Mesenchymal stem cell (in vitro differentiated cells and primary cell): ENCODE data around the gene MYO10.

Experiments
- DNase-seq: peaks from one replicate; pipeline ENCODE4 v3.0.0-alpha.2; 2013
- H2AFZ ChIP-seq: one replicate; pipeline ENCODE4 v1.6.1; 2013; ENCODE audit warnings: low read depth, mild to moderate bottlenecking, control low read depth, inconsistent platforms, low read length, moderate library complexity
- H2AK5ac ChIP-seq: 2 replicates; pipeline ENCODE4 v1.6.1; 2013; ENCODE audit warnings: low read length, moderate library complexity, mild to moderate bottlenecking, inconsistent platforms; ENCODE audit not compliant: severe bottlenecking
- H2BK120ac ChIP-seq: one replicate; pipeline ENCODE4 v1.6.1; 2013; ENCODE audit warnings: low read depth, mild to moderate bottlenecking, inconsistent platforms, low read length, moderate library complexity
- H2BK12ac ChIP-seq, 2 experiments: one replicate each; pipeline ENCODE4 v1.6.1; 2013; ENCODE audit warnings: inconsistent platforms in 2 of 2, low read length in 2 of 2, mild to moderate bottlenecking in 2 of 2, moderate library complexity in 2 of 2, control low read depth in 1 of 2
- H2BK15ac ChIP-seq: one replicate; pipeline ENCODE4 v1.6.1; 2013; ENCODE audit warnings: mild to moderate bottlenecking, low read depth, inconsistent platforms; ENCODE audit not compliant: poor library complexity, severe bottlenecking
- H2BK5ac ChIP-seq: 2 replicates; pipeline ENCODE4 v1.6.1; 2013; ENCODE audit warnings: low read depth, mild to moderate bottlenecking, low read length, control low read depth, inconsistent platforms; ENCODE audit not compliant: poor library complexity, severe bottlenecking
- H3K14ac ChIP-seq, 2 experiments: one replicate each; pipeline ENCODE4 v1.6.1; 2013; ENCODE audit warnings: inconsistent platforms in 2 of 2, low read length in 2 of 2, control low read depth in 1 of 2, mild to moderate bottlenecking in 1 of 2, moderate library complexity in 1 of 2
- H3K18ac ChIP-seq, 2 experiments: one replicate each; pipeline ENCODE4 v1.6.1; 2013; ENCODE audit warnings: inconsistent platforms in 2 of 2, low read length in 2 of 2, control low read depth in 1 of 2, low read depth in 1 of 2, mild to moderate bottlenecking in 1 of 2
- H3K23ac ChIP-seq, 2 experiments: one replicate each; pipeline ENCODE4 v1.6.1; 2013; ENCODE audit warnings: inconsistent platforms in 2 of 2, low read length in 2 of 2, mild to moderate bottlenecking in 2 of 2, moderate library complexity in 2 of 2, control low read depth in 1 of 2
- H3K27ac ChIP-seq: 2 replicates; pipeline ENCODE4 v1.5.1; 2013; ENCODE audit warnings: mild to moderate bottlenecking, moderate library complexity, low read length, control low read depth, inconsistent platforms; ENCODE audit not compliant: poor library complexity, severe bottlenecking
- H3K27me3 ChIP-seq, 2 experiments: 2 replicates each; pipeline versions ENCODE4 v1.6.1 to v1.7.0; 2013; ENCODE audit warnings: low read length in 2 of 2, mild to moderate bottlenecking in 2 of 2, moderate library complexity in 2 of 2, control low read depth in 1 of 2, inconsistent platforms in 1 of 2; ENCODE audit not compliant: control insufficient read depth in 1 of 2, insufficient read depth in 1 of 2
- H3K36me3 ChIP-seq, 2 experiments: 2 replicates each; pipeline versions ENCODE4 v1.6.1 to v1.7.0; 2013; ENCODE audit warnings: low read length in 2 of 2, control low read depth in 1 of 2, inconsistent platforms in 1 of 2, low read depth in 1 of 2, mild to moderate bottlenecking in 1 of 2; ENCODE audit not compliant: insufficient read depth in 2 of 2, control insufficient read depth in 1 of 2
- H3K4ac ChIP-seq, 2 experiments: one replicate each; pipeline ENCODE4 v1.6.1; 2013; ENCODE audit warnings: inconsistent platforms in 2 of 2, low read length in 2 of 2, mild to moderate bottlenecking in 2 of 2, moderate library complexity in 2 of 2, control low read depth in 1 of 2, low read depth in 1 of 2
- H3K4me1 ChIP-seq: 2 replicates; pipeline ENCODE4 v1.6.1; 2013; ENCODE audit warnings: low read depth, low read length, control low read depth; ENCODE audit not compliant: control insufficient read depth, insufficient read depth
- H3K4me2 ChIP-seq: 2 replicates; pipeline ENCODE4 v1.6.1; 2013; ENCODE audit warnings: low read length, mild to moderate bottlenecking, inconsistent platforms; ENCODE audit not compliant: poor library complexity, severe bottlenecking
- H3K4me3 ChIP-seq, 2 experiments: 2 replicates each; pipeline versions ENCODE4 v1.5.1 to v1.7.0; 2013; ENCODE audit warnings: low read length in 2 of 2, mild to moderate bottlenecking in 2 of 2, control low read depth in 1 of 2, low read depth in 1 of 2; ENCODE audit not compliant: insufficient read depth in 1 of 2
- H3K79me1 ChIP-seq: replicated peaks from 2 replicates; pipeline ENCODE4 v1.6.1; 2013; ENCODE audit warnings: mild to moderate bottlenecking, control low read depth, low read length, inconsistent platforms; ENCODE audit not compliant: poor library complexity, severe bottlenecking
- H3K9ac ChIP-seq: 2 replicates; pipeline ENCODE4 v1.7.0; 2013; ENCODE audit warnings: mild to moderate bottlenecking, low read length, moderate library complexity
- H3K9me3 ChIP-seq: 2 replicates; pipeline ENCODE4 v1.7.0; 2013; ENCODE audit warnings: mild to moderate bottlenecking, low read length; ENCODE audit not compliant: control insufficient read depth
- H4K8ac ChIP-seq: one replicate; pipeline ENCODE4 v1.6.1; 2013; ENCODE audit warnings: inconsistent platforms, mild to moderate bottlenecking, low read length, moderate library complexity
- H4K91ac ChIP-seq: one replicate; pipeline ENCODE4 v1.6.1; 2013; ENCODE audit warnings: mild to moderate bottlenecking, low read length, inconsistent platforms
- WGBS: methylation state at CpG from one replicate; pipeline ENCODE4 v1.1.7; 2013; ENCODE audit warnings: mixed read lengths; 5-methylcytosine and 5-hydroxymethylcytosine counted together

Gene MYO10

GRCh38 chr5:16906255-16906654 is 29.8 kb downstream of the MYO10 start:
- Histone ChIP-seq H3K27ac (no peak overlapping the region), H2AK5ac (no peak overlapping the region), H2BK15ac (no peak overlapping the region), H3K4me1 (peaks cover 1% of the 10 kb centered on the region), H3K4ac (no peak overlapping the region), H3K14ac (no peak overlapping the region), H4K91ac (no peak overlapping the region), H3K23ac (no peak overlapping the region), H3K18ac (no peak overlapping the region), H2BK5ac (no peak overlapping the region), H2BK12ac (no peak overlapping the region), H3K36me3 (no peaks in the 10 kb centered on the region), H3K9me3 (no peaks in the 10 kb centered on the region), H2BK120ac (no peak overlapping the region), H3K9ac (no peak overlapping the region), H3K4me2 (no peak overlapping the region), H2AFZ (no peak overlapping the region), H3K27me3 (no peaks in the 10 kb centered on the region), H4K8ac (peak overlapping the region; percentile 29), H3K79me1 (peaks cover 31% of the 10 kb centered on the region), H3K4me3 (no peak overlapping the region)
- no peak for DNase-seq
- WGBS = 92% methylated on average over 4 of the region's 4 CpGs

DNA sequence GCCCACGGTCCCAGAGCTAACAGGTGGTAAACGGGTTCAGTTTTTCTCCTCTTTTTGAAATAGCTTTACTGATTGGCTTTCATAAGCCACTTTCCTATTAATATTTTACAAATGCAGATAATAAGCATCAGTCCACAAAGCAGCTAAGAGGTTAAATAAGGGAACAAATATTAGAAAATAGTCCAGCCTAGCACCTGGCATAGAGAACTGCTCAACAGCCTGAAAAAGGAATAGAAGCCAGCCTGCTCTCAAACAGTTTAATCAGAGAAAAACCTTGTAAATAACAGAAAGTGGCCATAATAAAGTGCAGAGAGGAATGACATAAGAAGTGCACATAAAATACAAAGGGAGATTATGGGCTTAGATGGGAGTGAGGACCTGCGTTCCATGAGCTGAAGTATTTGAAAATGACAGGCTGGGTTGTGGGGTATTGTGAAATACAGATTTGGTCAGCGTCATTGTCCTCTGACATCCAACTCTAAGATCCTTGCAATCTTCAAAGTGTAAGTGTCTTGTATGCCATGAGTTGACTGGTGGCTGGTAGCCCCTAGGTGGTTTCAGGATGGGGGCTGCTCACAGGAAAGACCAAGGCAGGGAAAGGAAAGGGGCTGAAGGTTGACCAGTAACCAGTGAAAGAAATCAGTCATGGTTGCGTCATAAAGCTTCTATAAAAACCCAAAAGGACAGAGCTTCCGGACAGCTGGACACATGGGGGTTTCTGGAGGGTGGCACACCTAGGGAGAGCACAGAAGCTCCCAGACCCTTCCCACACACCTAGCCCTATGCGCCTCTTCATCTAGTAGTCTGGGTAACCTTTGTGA is 32.4 kb downstream of the MYO10 start:
- Histone ChIP-seq H2AFZ (no peak overlapping the region), H3K4me3 (no peak overlapping the region), H2BK15ac (no peak overlapping the region), H3K9me3 (no peaks in the 10 kb centered on the region), H3K4ac (no peak overlapping the region), H3K9ac (no peak overlapping the region), H3K79me1 (peaks cover 28% of the 10 kb centered on the region), H3K23ac (no peak overlapping the region), H3K27me3 (no peaks in the 10 kb centered on the region), H2BK5ac (no peak overlapping the region), H3K27ac (no peak overlapping the region), H3K18ac (no peak overlapping the region), H3K36me3 (no peaks in the 10 kb centered on the region), H3K4me2 (no peak overlapping the region), H3K4me1 (peaks cover 4% of the 10 kb centered on the region), H4K8ac (no peak overlapping the region), H2BK12ac (no peak overlapping the region), H4K91ac (no peak overlapping the region), H3K14ac (no peak overlapping the region), H2AK5ac (no peak overlapping the region), H2BK120ac (no peak overlapping the region)
- WGBS = 84% methylated on average over 6 of the region's 7 CpGs
- peak; percentile 62 for DNase-seq

GRCh38 chr5:16902846-16903245 is 33.2 kb downstream of the MYO10 start:
- H3K4me2 ChIP-seq = no peak overlapping the region
- no peak overlapping the region for H3K4me3 ChIP-seq
- H3K36me3 ChIP-seq = no peaks in the 10 kb centered on the region
- H3K4ac ChIP-seq = no peak overlapping the region
- no peak overlapping the region for H2AFZ ChIP-seq
- peaks cover 31% of the 10 kb centered on the region for H3K79me1 ChIP-seq
- H3K9me3 ChIP-seq = no peaks in the 10 kb centered on the region
- H2BK15ac ChIP-seq = no peak overlapping the region
- peak; percentile 98 for DNase-seq
- no peak overlapping the region for H3K9ac ChIP-seq
- 38% methylated on average over 9 of the region's 9 CpGs for WGBS
- no peak overlapping the region for H3K14ac ChIP-seq
- no peak overlapping the region for H2BK12ac ChIP-seq
- no peak overlapping the region for H2BK5ac ChIP-seq
- H3K23ac ChIP-seq = no peak overlapping the region
- no peak overlapping the region for H4K8ac ChIP-seq
- H3K18ac ChIP-seq = no peak overlapping the region
- no peak overlapping the region for H4K91ac ChIP-seq
- no peak overlapping the region for H2BK120ac ChIP-seq
- no peak overlapping the region for H3K27ac ChIP-seq
- H2AK5ac ChIP-seq = no peak overlapping the region
- no peaks in the 10 kb centered on the region for H3K27me3 ChIP-seq
- H3K4me1 ChIP-seq = peaks cover 4% of the 10 kb centered on the region

DNA sequence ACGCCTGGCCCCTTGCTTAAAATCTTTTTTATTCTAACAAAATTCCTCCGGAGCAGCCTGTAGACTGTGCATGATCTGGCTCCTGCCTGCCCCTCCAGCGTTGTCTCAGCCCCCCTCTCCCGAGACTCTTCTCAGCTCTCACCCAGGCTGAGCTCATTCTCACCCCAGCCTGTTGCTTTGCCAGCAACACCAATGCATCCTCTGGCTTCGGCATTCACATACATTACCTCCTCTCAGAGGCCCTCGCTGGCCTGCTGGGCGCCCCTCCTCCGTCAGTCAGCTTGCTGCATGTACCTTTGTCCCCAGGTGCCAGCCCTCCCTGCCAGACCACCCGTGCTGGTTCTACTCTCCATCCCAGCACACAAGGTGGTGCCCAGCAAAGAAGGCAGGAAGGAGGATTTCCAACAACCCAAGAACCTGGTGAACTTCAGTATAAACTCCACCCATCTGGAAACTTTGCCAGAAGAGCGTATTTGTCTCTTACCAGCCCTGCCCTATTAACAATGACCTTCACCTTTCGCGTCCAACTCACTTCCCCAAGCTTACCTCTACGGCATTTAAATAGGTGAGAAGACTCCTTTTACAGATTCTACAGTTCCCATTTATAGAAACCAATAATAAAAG is 35.0 kb downstream of the MYO10 start:
- H4K8ac ChIP-seq = peak overlapping the region; percentile 3
- no peak overlapping the region for H3K4me3 ChIP-seq
- peaks cover 10% of the 10 kb centered on the region for H3K4me1 ChIP-seq
- no peak overlapping the region for H3K14ac ChIP-seq
- no peak overlapping the region for H3K4me2 ChIP-seq
- no peak overlapping the region for H4K91ac ChIP-seq
- H3K27ac ChIP-seq = no peak overlapping the region
- peak overlapping the region in 1 of 2 experiments; percentile 7 for H2BK12ac ChIP-seq
- no peak overlapping the region for H3K9ac ChIP-seq
- no peak overlapping the region for H2AK5ac ChIP-seq
- peak overlapping the region in 1 of 2 experiments; percentile 1 for H3K18ac ChIP-seq
- no peak overlapping the region for H3K23ac ChIP-seq
- no peak for DNase-seq
- no peak overlapping the region for H2BK120ac ChIP-seq
- H3K4ac ChIP-seq = no peak overlapping the region
- no peaks in the 10 kb centered on the region for H3K36me3 ChIP-seq
- WGBS = 66% methylated on average over 13 of the region's 13 CpGs
- no peak overlapping the region for H2BK15ac ChIP-seq
- peaks cover 35% of the 10 kb centered on the region for H3K79me1 ChIP-seq
- no peaks in the 10 kb centered on the region for H3K27me3 ChIP-seq
- no peaks in the 10 kb centered on the region for H3K9me3 ChIP-seq
- H2AFZ ChIP-seq = no peak overlapping the region
- no peak overlapping the region for H2BK5ac ChIP-seq
